HepG2 (cell line): Measurements from ENCODE around the gene CHCHD6. TPM values are rescaled to one million over a fixed set of nuclear protein-coding genes. Genes with fewer than 3 reads are reported as not detected.

Experiments used
- ATAC-seq: fragments of 200-7000 bp; cut with Tn5 transposase; 3 replicates; pipeline ENCODE4 v1.9.1; 2020; ENCODE audit warnings: mild to moderate bottlenecking, moderate library complexity
- BruUV-seq: library from RNA; stranded (reverse); fragments of 400-500 nt; replicated peaks from 2 replicates; lab custom pipeline; 2021; lab: Mats Ljungman, UMichigan
- CTCF ChIA-PET: fragments of 300-600 bp; formaldehyde crosslinking; extraction: SDS; loops from one replicate; lab custom pipeline; 2021; ENCODE audit warnings: low total read pairs, inconsistent platforms, low intra/inter-chr PET ratio; lab: Yijun Ruan, JAX
- POLR2A ChIA-PET: fragments of 350-600 bp; sonication (Branson Sonifier 250); formaldehyde crosslinking; loops from one replicate; lab custom pipeline; 2020; ENCODE audit warnings: antibody characterized with exemption, inconsistent platforms; lab: Yijun Ruan, JAX
- DNase-seq: peaks from one replicate; pipeline ENCODE4 v3.0.0-alpha.2; 2015; ENCODE audit warnings: low spot score
- FAIRE-seq: peaks from 3 replicates; lab custom pipeline; 2011; peaks lifted over from hg19 to GRCh38; lab: Jason Lieb, UNC
- H2AFZ ChIP-seq: one replicate; pipeline ENCODE4 v1.6.1; 2011; ENCODE audit warnings: low read length, inconsistent platforms
- H3K27ac ChIP-seq: fragments of 300-600 bp; 3 replicates; pipeline ENCODE4 v1.8.0; 2011; ENCODE audit warnings: mixed run types, mild to moderate bottlenecking, mixed read lengths, low read length, inconsistent platforms; ENCODE audit not compliant: insufficient read depth; ENCODE audit errors: extremely low read length
- H3K27me3 ChIP-seq, 2 experiments: fragments of 200-600 bp in 1 of 2; 2 replicates in 1 of 2; 3 replicates in 1 of 2; pipeline versions ENCODE4 v1.6.0 to v1.8.0; 2011; ENCODE audit warnings: low read length in 2 of 2, mild to moderate bottlenecking in 2 of 2, moderate library complexity in 2 of 2, inconsistent platforms in 1 of 2; ENCODE audit not compliant: insufficient read depth in 2 of 2, control insufficient read depth in 1 of 2
- H3K36me3 ChIP-seq, 2 experiments: fragments of 200-600 bp in 1 of 2; replicated peaks in 1 of 2; 2 replicates in 1 of 2; 3 replicates in 1 of 2; pipeline versions ENCODE4 v1.5.1 to v1.8.0; 2011; ENCODE audit warnings: low read length in 2 of 2, inconsistent platforms in 1 of 2; ENCODE audit not compliant: insufficient read depth in 2 of 2, control insufficient read depth in 1 of 2
- H3K4me1 ChIP-seq: 2 replicates; pipeline ENCODE4 v1.5.1; 2012; ENCODE audit warnings: low read length, inconsistent platforms; ENCODE audit not compliant: insufficient read depth
- H3K4me2 ChIP-seq: 2 replicates; pipeline ENCODE4 v1.6.0; 2011; ENCODE audit warnings: low read depth, low read length, inconsistent platforms
- H3K4me3 ChIP-seq, 3 experiments: fragments of 200-600 bp in 1 of 3; sonication (generic), shearing (Covaris generic) in 1 of 3; replicated peaks in 1 of 3; 2 replicates each; pipeline ENCODE4 v1.5.1; 2011 to 2016; ENCODE audit warnings: low read length in 3 of 3, inconsistent platforms in 2 of 3, low read depth in 2 of 3, mild to moderate bottlenecking in 2 of 3, control low read depth in 1 of 3, mixed read lengths in 1 of 3; ENCODE audit not compliant: insufficient read depth in 1 of 3
- H3K79me2 ChIP-seq: one replicate; pipeline ENCODE4 v1.6.1; 2011; ENCODE audit warnings: low read length, inconsistent platforms; ENCODE audit not compliant: insufficient read depth
- H3K9ac ChIP-seq: 2 replicates; pipeline ENCODE4 v1.6.0; 2011; ENCODE audit warnings: mild to moderate bottlenecking, low read depth, low read length, inconsistent platforms; ENCODE audit not compliant: insufficient read depth
- H3K9me3 ChIP-seq: 2 replicates; pipeline ENCODE4 v1.5.1; 2012; ENCODE audit warnings: mild to moderate bottlenecking, low read length
- H4K20me1 ChIP-seq: 2 replicates; pipeline ENCODE4 v1.6.0; 2011; ENCODE audit warnings: inconsistent platforms, mild to moderate bottlenecking, low read length, moderate library complexity; ENCODE audit not compliant: insufficient read depth
- CBX5 ChIP-seq: sonication (generic); formaldehyde crosslinking; IDR thresholded peaks from 2 replicates; pipeline ENCODE4 v1.4.0; 2020; ENCODE audit warnings: missing genetic modification reagents, borderline replicate concordance
- CREM ChIP-seq, 2 experiments: sonication (generic) in 1 of 2; formaldehyde crosslinking in 1 of 2; IDR thresholded peaks; 2 replicates each; pipeline versions ENCODE4 v1.4.0 to v1.6.1; 2016 to 2020; ENCODE audit warnings: antibody characterized with exemption in 1 of 2, mild to moderate bottlenecking in 1 of 2, missing genetic modification reagents in 1 of 2
- FIP1L1 ChIP-seq: fragments of 200-400 bp; formaldehyde crosslinking; IDR thresholded peaks from 2 replicates; pipeline ENCODE4 v1.6.1; 2018; ENCODE audit warnings: low read depth, mild to moderate bottlenecking, low read length, moderate library complexity, borderline replicate concordance; ENCODE audit not compliant: insufficient read depth
- HOXA5 ChIP-seq: sonication (generic); formaldehyde crosslinking; IDR thresholded peaks from 2 replicates; pipeline ENCODE4 v1.4.0; 2020; ENCODE audit warnings: missing genetic modification reagents
- JUNB ChIP-seq: sonication (generic); formaldehyde crosslinking; IDR thresholded peaks from 2 replicates; pipeline ENCODE4 v1.8.0; 2022; ENCODE audit warnings: missing genetic modification reagents, mild to moderate bottlenecking, borderline replicate concordance
- MTA1 ChIP-seq: sonication (generic); formaldehyde crosslinking; IDR thresholded peaks from 2 replicates; pipeline ENCODE4 v1.4.0; 2020; ENCODE audit warnings: missing genetic modification reagents, mild to moderate bottlenecking, borderline replicate concordance
- NCOA5 ChIP-seq: sonication (generic); formaldehyde crosslinking; IDR thresholded peaks from 2 replicates; pipeline ENCODE4 v1.4.0; 2020; ENCODE audit warnings: missing genetic modification reagents
- PTBP1 ChIP-seq: fragments of 200-400 bp; formaldehyde crosslinking; IDR thresholded peaks from 2 replicates; pipeline ENCODE4 v1.6.1; 2018; ENCODE audit warnings: low read length, low read depth; ENCODE audit not compliant: poor library complexity, severe bottlenecking
- THAP8 ChIP-seq: sonication (generic); formaldehyde crosslinking; IDR thresholded peaks from 2 replicates; pipeline ENCODE4 v1.5.1; 2020; ENCODE audit warnings: missing genetic modification reagents, mild to moderate bottlenecking, borderline replicate concordance
- ZNF501 ChIP-seq: sonication (generic); formaldehyde crosslinking; IDR thresholded peaks from 2 replicates; pipeline ENCODE4 v1.5.1; 2020; ENCODE audit warnings: mild to moderate bottlenecking, moderate library complexity, missing genetic modification reagents
- ZNF562 ChIP-seq: sonication (generic); formaldehyde crosslinking; IDR thresholded peaks from 2 replicates; pipeline ENCODE4 v1.8.0; 2022; ENCODE audit warnings: missing genetic modification reagents, borderline replicate concordance
- WGBS: methylation state at CpG from one replicate; pipeline ENCODE4 v1.1.6; 2017; ENCODE audit warnings: low lambda C conversion rate; 5-methylcytosine and 5-hydroxymethylcytosine counted together
- in situ Hi-C: cut with HindIII; loops from 2 replicates; pipeline ENCODE4 v1.10.0; 2017; ENCODE audit warnings: low pct_unique_long_range_greater_than_20kb; ENCODE audit not compliant: extremely low pct_ligation_motif_present
- intact Hi-C: fragments of 100-400 bp; cut with micrococcal nuclease; formaldehyde crosslinking; loops from one replicate; pipeline ENCODE4 v1.10.0; 2022; ENCODE audit not compliant: unreplicated experiment
- polyA plus RNA-seq, 8 experiments: library from polyadenylated mRNA; depleted of rRNA in 3 of 8; stranded (reverse) in 7 of 8; unstranded in 1 of 8; fragments of >200 nt; fragmentation: Illumina TruSeq in 4 of 8; extraction: Trizol in 4 of 8; gene quantifications; 2 replicates each; pipeline versions ENCODE4 v1.2.1 to v1.2.3, GENCODE V29; 2011 to 2016; ENCODE audit warnings: low read depth in 4 of 8, missing spikeins in 1 of 8, mixed read lengths in 1 of 8; ENCODE audit not compliant: insufficient read depth in 1 of 8
- total RNA-seq, 5 experiments: library from RNA; depleted of rRNA; stranded (reverse); fragments of >200 nt; fragmentation: Illumina TruSeq; extraction: Trizol; gene quantifications; 2 replicates each; pipeline ENCODE4 v1.2.3, GENCODE V29; 2016; ENCODE audit warnings: low read depth in 1 of 5

The CHCHD6 gene
- total and polyA plus RNA-seq, 2 of the 13 experiments (the other 11 are each of a cell fraction or from before 2014, with no cell fraction given), result 20.3 to 20.8 TPM

GRCh38 chr3:126927846-126928245 lies 223.8 kb downstream of the CHCHD6 start:
- CTCF ChIA-PET, result no interaction called here
- DNase-seq, result no peak
- Histone ChIP-seq H3K9me3 (no peaks in the 10 kb centered on the region), H4K20me1 (no peaks in the 10 kb centered on the region), H3K36me3 (peaks cover 0 to 1% of the 10 kb centered on the region in 2 experiments; a peak in 1 of 5 replicates), H3K27ac (no peak overlapping the region), H3K27me3 (no peaks in the 10 kb centered on the region), H3K4me2 (no peak overlapping the region), H2AFZ (no peak overlapping the region), H3K79me2 (no peaks in the 10 kb centered on the region), H3K4me1 (no peaks in the 10 kb centered on the region), H3K4me3 (no peak overlapping the region), H3K9ac (no peak overlapping the region)
- WGBS, result 98% methylated on average over 3 of the region's 6 CpGs
- no peak for FAIRE-seq
- ATAC-seq, result no peak; the same call in 2 of the 3 replicates
- intact Hi-C loops (no loop called here), in situ Hi-C loops (no loop called here)
- BruUV-seq, result no TSS peak
- POLR2A ChIA-PET, result no interaction called here
- no peak for TF ChIP-seq MTA1 (CRISPR knock-in tag)
- TF ChIP-seq THAP8 (CRISPR knock-in tag), result no peak
- TF ChIP-seq FIP1L1, result no peak
- no peak for TF ChIP-seq JUNB
- no peak for TF ChIP-seq ZNF562 (CRISPR knock-in tag)
- TF ChIP-seq PTBP1, result no peak
- TF ChIP-seq NCOA5, result no peak
- TF ChIP-seq CREM (IDR thresholded peaks at IDR 0.05), result no peak
- no peak for TF ChIP-seq CREM (CRISPR knock-in tag; IDR thresholded peaks at IDR 0.05)
- no peak for TF ChIP-seq ZNF501 (CRISPR knock-in tag)
- TF ChIP-seq CBX5 (CRISPR knock-in tag), result no peak
- TF ChIP-seq HOXA5 (CRISPR knock-in tag), result no peak
